NCI-H524 treated with DMSO at 0.1 percent for 48 hours (cell line): ENCODE results near the gene OXNAD1.

ENCODE experiments used
- DNase-seq: peaks from one replicate; lab custom pipeline; 2025; lab: John Stamatoyannopoulos, UW

Gene OXNAD1, protein sequence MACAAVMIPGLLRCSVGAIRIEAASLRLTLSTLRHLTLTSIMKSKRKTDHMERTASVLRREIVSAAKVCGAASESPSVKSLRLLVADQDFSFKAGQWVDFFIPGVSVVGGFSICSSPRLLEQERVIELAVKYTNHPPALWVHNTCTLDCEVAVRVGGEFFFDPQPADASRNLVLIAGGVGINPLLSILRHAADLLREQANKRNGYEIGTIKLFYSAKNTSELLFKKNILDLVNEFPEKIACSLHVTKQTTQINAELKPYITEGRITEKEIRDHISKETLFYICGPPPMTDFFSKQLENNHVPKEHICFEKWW

GRCh38 chr3:16264708-16265454 lies at the start of gene OXNAD1, which contains the start of gene DPH3:
Gene OXNAD1, plus strand, starts transcription at chr3:16265212. Its CDS starts 5,741 bp downstream, at chr3:16270953.
Gene DPH3, minus strand, starts transcription at chr3:16264943. Its CDS starts 67 bp downstream, at chr3:16264876.
- peak; percentile 85 for DNase-seq

DNA sequence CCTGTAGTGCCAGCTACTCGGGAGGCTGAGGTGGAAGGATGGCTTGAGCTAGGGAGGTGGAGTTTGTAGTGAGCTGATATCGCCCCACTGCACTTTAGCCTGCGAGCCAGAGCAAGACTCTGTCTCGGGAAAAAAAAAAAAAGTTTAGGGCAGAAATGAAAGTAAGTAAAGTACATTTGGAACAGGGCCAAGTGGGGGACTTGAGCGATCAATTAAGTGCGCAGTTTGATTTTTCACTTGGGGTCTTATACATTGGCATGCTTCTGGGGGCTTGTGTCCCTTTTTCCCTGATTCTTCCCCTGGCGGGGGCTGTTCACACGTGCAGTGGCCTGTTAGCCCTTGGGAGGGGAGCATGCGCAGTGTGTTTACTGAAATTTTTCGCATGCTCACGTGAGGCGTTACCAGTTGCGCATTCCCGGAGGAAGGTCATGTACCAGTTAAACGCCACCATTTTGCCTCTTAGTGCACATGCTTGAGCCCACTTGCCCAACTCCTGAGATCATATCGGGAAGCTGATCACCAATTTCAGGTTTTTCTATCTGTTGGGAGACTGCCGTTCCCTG lies 48.6 kb upstream of the OXNAD1 start:
- DNase-seq = no peak

GRCh38 chr3:16219777-16220176 lies 45.2 kb upstream of the OXNAD1 start:
- no peak for DNase-seq

DNA sequence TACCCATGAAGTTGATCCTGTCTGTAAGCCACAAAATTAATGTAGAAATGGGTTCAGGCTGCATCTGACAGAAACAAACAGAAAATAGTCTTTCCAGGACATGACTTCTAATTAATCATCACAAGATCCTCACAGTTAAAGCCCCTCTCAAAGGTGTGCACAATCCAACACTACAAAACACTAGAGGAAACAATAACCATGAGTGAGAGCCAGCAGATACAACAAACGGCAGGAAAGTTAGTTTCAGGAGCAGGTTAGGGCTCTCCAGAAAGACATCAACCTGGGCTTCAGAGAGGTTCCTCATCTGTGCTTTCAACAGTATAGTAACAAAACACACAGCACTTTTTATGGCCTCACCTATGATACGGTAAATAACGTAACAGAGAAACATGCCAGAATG lies 43.0 kb upstream of the OXNAD1 start:
- DNase-seq = no peak

DNA sequence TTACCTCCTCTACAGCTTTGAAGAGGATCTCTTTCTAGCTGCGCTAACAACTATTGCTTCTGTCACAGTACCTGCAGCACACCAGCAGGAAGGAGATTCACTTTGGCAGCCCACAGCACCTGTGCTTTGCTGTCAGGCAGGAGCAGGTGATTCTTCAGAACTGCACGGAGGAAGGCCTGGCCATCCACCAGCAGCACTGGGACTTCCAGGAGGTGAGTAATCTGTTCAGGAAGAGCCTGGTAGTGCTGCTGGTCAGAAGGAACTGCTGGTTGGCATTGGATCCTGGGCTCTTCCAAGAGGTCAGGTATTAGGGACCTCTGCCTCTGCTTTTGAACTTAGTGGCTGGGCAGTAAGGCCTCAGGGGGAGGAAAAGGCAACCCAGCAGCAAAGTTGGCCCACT lies 42.5 kb upstream of the OXNAD1 start:
- no peak for DNase-seq

- no peak for DNase-seq
Measured at GRCh38 chr3:16224325-16224724, 40.7 kb upstream of the OXNAD1 start.

DNA sequence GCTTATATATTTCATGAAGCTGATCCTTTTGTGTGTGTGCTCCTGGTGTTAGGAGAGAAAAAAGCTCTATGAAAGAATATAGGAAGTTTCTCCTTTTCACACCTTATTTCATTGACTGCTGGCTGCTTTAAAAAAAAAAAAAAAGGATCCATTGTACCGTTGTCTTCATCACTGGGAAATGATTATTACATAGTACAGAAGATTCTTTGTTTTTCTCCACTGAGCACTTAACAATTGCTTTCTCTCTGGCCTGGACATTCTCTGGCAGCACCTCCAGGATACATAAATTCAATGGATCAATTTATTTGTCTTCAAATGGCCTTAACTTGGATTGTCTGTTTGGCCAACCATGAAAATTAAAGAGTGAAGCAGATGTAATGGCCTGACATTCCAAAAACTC lies 37.4 kb upstream of the OXNAD1 start:
- no peak for DNase-seq

DNA sequence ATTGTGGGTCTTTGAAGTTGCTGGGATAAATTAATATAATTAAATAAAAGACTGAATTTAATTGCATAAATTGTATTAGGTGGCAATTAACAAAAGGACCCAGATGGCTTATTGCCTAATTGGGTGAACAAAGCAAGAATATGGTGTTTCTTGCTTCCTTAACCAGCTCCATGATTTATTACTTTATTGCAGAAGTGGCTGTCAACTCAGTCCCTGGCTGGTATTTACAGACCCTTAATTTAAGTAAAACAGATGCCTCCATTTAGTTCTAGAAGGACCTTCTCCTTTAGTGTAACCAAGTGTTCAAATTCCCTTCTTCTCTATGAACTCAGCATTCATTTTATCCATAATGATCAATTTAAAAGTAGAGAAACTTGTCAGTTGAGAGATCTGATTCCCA lies 35.3 kb upstream of the OXNAD1 start:
- DNase-seq = no peak

DNA sequence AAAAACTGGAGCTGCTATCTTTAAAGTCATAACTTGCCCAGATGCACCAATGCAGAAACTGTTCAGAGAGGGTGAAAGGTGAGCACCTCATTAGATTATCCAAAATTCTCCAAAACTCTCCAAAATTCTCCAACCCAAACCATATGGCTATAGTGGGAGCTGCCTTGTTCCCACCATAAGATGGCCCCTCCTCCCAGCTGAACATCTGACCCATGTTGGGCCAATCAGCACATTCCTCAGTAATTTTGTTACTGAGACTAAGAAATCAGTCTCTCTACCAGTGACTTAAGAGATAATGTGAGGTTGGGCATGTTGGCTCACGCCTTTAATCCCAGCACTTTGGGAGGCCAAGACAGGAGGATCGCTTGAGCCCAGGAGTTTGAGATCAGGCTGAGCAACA lies 33.0 kb upstream of the OXNAD1 start:
- DNase-seq = no peak

GRCh38 chr3:16233806-16234205 lies 31.2 kb upstream of the OXNAD1 start:
- no peak for DNase-seq

GRCh38 chr3:16234281-16234680 lies 30.7 kb upstream of the OXNAD1 start:
- DNase-seq = no peak

DNA sequence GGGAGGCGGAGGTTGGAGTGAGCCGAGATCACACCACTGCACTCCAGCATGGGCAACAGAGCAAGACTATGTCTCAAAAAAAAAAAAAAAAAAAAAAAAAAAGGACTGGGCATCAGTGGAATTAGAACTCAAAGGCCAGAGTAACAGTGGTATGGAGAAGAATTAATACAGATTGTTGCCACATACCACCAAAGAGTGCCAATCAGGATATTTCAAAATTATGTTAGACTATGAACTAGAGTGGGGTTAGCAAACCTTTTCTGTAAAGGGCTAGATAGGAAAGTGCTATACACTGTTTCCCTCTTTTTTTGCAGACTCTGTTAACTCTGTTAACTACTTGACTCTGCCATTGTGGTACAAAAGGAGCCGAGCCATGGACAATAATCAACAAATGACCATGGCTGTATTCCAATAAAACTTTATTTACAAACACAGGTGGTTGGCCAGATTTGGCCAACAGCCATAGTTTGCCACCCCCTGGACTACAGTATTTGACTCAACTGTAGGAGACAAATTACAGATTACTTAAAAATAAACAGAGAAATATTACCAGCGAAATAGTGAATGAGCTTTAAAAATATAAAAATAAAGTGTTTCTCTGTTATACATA lies 28.9 kb upstream of the OXNAD1 start:
- no peak for DNase-seq

GRCh38 chr3:16236856-16237393 lies 28.1 kb upstream of the OXNAD1 start:
- no peak for DNase-seq

- DNase-seq = peak; percentile 85
Measured at GRCh38 chr3:16239086-16239770, 25.8 kb upstream of the OXNAD1 start.

- peak; percentile 95 for DNase-seq
Measured at GRCh38 chr3:16239780-16240179, 25.2 kb upstream of the OXNAD1 start.

- no peak for DNase-seq
Measured at GRCh38 chr3:16240229-16241023, 24.6 kb upstream of the OXNAD1 start.

DNA sequence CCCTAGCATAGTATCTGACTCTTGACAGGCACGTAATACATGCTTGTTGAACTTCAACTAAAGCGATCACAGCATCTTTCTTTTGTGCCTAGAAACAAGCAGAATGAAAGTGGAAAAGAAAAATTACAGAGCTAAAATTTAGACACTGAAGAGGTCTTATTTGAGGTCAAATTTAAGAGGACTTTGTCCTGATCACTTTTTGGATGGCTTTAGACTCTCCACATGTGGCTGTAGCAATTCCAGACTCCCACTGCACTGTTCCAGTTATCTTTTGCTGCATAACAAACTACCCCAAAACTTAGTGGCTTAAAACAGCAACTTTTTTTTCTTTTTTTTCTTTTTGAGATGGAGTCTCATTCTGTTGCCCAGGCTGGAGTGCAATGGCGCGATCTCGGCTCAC lies 23.8 kb upstream of the OXNAD1 start:
- no peak for DNase-seq

DNA sequence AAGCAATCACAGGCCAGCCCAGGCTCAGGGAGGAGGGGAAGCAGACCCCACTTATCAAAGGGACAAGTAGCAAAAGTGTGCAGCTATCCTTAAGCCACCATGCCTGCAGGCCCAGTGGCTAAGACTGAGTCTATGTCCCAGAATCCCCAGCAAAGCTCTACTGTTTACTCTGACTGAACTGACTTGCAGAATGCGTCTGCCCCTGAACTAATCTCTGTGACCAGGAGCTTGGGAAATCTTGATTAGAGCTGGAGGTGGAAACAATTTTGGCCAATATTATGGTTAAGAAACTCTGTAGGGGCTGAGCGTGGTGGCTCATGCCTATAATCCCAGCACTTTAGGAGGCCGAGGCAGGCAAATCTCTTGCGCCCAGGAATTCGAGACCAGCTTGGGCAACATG lies 22.8 kb upstream of the OXNAD1 start:
- DNase-seq = no peak

GRCh38 chr3:16243706-16244490 lies 21.1 kb upstream of the OXNAD1 start:
- no peak for DNase-seq

DNA sequence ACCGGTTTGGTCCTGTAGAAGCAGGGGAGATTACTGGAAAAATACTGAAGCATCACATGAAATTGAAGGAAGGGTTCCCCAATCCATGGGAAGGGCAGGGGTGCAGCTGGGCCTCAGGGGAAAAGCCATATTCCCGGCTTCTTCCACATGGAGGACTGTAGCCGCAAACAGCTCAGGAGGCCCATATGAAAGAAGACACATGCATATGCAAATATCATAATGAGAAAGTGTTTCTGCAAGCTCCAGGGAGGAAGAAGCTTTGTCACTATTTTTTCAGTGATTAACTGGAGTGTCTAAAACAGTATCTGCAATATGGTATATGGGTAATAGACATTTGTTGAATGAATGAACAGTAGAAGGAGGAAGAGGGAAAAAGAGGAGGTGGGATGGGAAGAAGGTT lies 19.4 kb upstream of the OXNAD1 start:
- no peak for DNase-seq
